Measurements from ENCODE around the gene RIN1.

RIN1 gene

DNA sequence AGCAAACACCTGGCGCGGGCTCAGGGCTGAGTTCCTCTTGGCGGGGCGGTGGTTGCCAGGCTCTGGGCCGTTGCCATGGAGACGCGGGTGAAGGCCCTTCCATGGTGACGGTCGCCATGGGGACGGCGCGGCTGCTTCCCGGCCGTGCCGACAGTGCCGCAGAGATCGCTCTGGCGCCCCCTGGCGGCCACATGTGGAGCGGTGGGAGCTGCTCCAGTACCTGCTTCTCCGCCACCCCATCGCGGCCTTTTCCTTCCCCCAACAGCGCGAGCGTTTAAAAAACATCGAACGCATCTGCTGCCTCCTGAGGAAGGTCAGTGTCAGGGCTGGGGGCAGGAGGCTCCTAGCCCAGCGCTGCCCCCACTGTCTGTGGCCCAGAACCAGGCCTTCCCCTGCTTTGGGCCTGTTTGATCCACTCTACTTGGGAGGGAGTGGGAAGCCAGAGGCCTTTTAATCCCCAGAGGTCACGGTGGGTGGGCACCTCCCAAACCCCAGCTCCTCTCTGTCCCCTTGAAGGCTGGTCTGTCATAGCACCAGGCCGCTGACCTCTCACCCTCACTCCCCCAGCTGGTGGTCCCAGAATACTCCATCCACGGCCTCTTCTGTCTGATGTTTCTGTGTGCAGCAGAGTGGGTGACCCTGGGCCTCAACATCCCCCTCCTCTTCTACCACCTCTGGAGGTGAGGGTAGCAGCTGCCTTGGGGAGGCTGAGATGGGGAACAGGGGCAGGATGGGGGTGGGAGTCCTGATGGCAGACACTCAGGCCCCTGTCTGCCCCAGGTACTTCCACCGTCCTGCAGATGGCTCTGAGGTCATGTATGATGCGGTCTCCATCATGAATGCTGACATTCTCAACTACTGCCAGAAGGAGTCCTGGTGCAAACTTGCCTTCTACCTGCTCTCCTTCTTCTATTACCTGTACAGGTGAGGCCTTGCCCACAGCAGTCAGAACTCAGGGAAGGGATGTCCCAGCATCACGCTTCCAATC, 53.5 kb downstream of the RIN1 start:
- DNase-seq (ENCODE audit: low read depth), result peak; percentile 99
